Thoracic aorta endothelial cell (primary cell): ENCODE data around the gene SOD1. TPM values are rescaled to one million over a fixed set of nuclear protein-coding genes. Genes with fewer than 3 reads are reported as not detected.

Experiments
- small RNA-seq: library from RNA; depleted of rRNA; stranded (forward); fragments of <200 nt; gene quantifications from one replicate; pipeline ENCODE3, GENCODE V24; 2012
- total RNA-seq: library from RNA; depleted of rRNA; stranded (reverse); fragments of >200 nt; gene quantifications from 2 replicates; pipeline ENCODE4 v1.2.3, GENCODE V29; 2012

The SOD1 gene
- total RNA-seq, result 187 and 197 TPM in 2 replicates

DNA sequence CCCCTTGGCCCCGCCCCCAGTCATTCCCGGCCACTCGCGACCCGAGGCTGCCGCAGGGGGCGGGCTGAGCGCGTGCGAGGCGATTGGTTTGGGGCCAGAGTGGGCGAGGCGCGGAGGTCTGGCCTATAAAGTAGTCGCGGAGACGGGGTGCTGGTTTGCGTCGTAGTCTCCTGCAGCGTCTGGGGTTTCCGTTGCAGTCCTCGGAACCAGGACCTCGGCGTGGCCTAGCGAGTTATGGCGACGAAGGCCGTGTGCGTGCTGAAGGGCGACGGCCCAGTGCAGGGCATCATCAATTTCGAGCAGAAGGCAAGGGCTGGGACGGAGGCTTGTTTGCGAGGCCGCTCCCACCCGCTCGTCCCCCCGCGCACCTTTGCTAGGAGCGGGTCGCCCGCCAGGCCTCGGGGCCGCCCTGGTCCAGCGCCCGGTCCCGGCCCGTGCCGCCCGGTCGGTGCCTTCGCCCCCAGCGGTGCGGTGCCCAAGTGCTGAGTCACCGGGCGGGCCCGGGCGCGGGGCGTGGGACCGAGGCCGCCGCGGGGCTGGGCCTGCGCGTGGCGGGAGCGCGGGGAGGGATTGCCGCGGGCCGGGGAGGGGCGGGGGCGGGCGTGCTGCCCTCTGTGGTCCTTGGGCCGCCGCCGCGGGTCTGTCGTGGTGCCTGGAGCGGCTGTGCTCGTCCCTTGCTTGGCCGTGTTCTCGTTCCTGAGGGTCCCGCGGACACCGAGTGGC is at the start of gene SOD1:
TSS of gene SOD1 (plus strand) at position 158 of the 723 bp plus-strand sequence. CDS start at position 235, 77 bp downstream.

Small RNAs within 50 kb of the gene (small RNA-seq; reads per million reads assigned to genes)
- gene RF01241, result not detected

Other genes starting within 250 kb of the SOD1 start
- 19.4 and 21.0 TPM in 2 replicates for gene SCAF4, start 72.4 kb downstream of the SOD1 start, total RNA-seq
- under 0.01 TPM in 1 of 2 replicates, not detected in the other for gene HUNK, start 213.3 kb downstream of the SOD1 start, total RNA-seq